PC-3 (cell line): ENCODE results near the gene MDFIC. TPM values are rescaled to one million over a fixed set of nuclear protein-coding genes. Genes with fewer than 3 reads are reported as not detected.

Experiments
- ATAC-seq: fragments of 200-7000 bp; cut with Tn5 transposase; 2 replicates; pipeline ENCODE4 v1.9.1; 2020; ENCODE audit warnings: mild to moderate bottlenecking, moderate library complexity
- BruUV-seq: library from RNA; stranded (reverse); fragments of 400-500 nt; replicated peaks from 2 replicates; lab custom pipeline; 2021; lab: Mats Ljungman, UMichigan
- CTCF ChIA-PET: fragments of 300-600 bp; sonication (Branson Sonifier 250); formaldehyde crosslinking; loops from one replicate; lab custom pipeline; 2022; ENCODE audit warnings: antibody characterized with exemption; lab: Charles Lee
- POLR2A ChIA-PET: fragments of 300-600 bp; sonication (Branson Sonifier 250); formaldehyde crosslinking; loops from one replicate; lab custom pipeline; 2022; ENCODE audit warnings: antibody characterized with exemption; ENCODE audit not compliant: unreplicated experiment; lab: Charles Lee
- DNase-seq: peaks from one replicate; pipeline ENCODE4 v3.0.0-alpha.2; 2015
- H2AFZ ChIP-seq: fragments of 300-600 bp; sonication (generic); 2 replicates; pipeline ENCODE4 v1.6.0; 2016; ENCODE audit warnings: antibody characterized with exemption, low read length
- H3F3A ChIP-seq: fragments of 300-600 bp; sonication (generic); one replicate; pipeline ENCODE4 v1.6.0; 2017; ENCODE audit warnings: antibody characterized with exemption, low read length, control low read depth, mild to moderate bottlenecking; ENCODE audit not compliant: unreplicated experiment
- H3K27ac ChIP-seq: fragments of 300-600 bp; sonication (generic); 2 replicates; pipeline ENCODE4 v1.5.1; 2016; ENCODE audit warnings: mild to moderate bottlenecking, low read length
- H3K27me3 ChIP-seq: fragments of 300-600 bp; sonication (generic); 2 replicates; pipeline ENCODE4 v1.6.1; 2016; ENCODE audit warnings: low read length, mixed read lengths
- H3K36me3 ChIP-seq: fragments of 300-600 bp; sonication (generic); 2 replicates; pipeline ENCODE4 v1.6.1; 2016; ENCODE audit warnings: low read depth, mixed run types, low read length, mixed read lengths
- H3K4me1 ChIP-seq: fragments of 300-600 bp; sonication (generic); 2 replicates; pipeline ENCODE4 v1.5.1; 2016; ENCODE audit warnings: low read length; ENCODE audit not compliant: insufficient read depth
- H3K4me2 ChIP-seq: fragments of 300-600 bp; sonication (generic); 2 replicates; pipeline ENCODE4 v1.6.0; 2016; ENCODE audit warnings: low read length
- H3K4me3 ChIP-seq: fragments of 300-600 bp; sonication (generic); 2 replicates; pipeline ENCODE4 v1.5.1; 2016; ENCODE audit warnings: mild to moderate bottlenecking, low read length, mixed read lengths
- H3K79me2 ChIP-seq: fragments of 300-600 bp; sonication (generic); 2 replicates; pipeline ENCODE4 v1.6.1; 2017; ENCODE audit warnings: low read length, mixed read lengths
- H3K9ac ChIP-seq: fragments of 300-600 bp; sonication (generic); 2 replicates; pipeline ENCODE4 v1.6.0; 2016; ENCODE audit warnings: mild to moderate bottlenecking, low read length
- H3K9me2 ChIP-seq: fragments of 300-600 bp; sonication (generic); replicated peaks from 2 replicates; pipeline ENCODE4 v1.6.1; 2016; ENCODE audit warnings: mixed run types, low read length, mixed read lengths
- H3K9me3 ChIP-seq: fragments of 300-600 bp; sonication (generic); 2 replicates; pipeline ENCODE4 v1.6.1; 2016; ENCODE audit warnings: low read length, mixed read lengths
- H4K20me1 ChIP-seq: fragments of 300-600 bp; sonication (generic); 2 replicates; pipeline ENCODE4 v1.6.1; 2016; ENCODE audit warnings: low read length, mixed read lengths
- EZH2 ChIP-seq: fragments of 300-600 bp; sonication (generic); IDR thresholded peaks from one replicate; pipeline ENCODE4 v1.6.1; 2017; ENCODE audit warnings: antibody characterized with exemption, mild to moderate bottlenecking, low read length; ENCODE audit not compliant: unreplicated experiment
- EZH2phosphoT487 ChIP-seq: fragments of 300-600 bp; sonication (generic); IDR thresholded peaks from 2 replicates; pipeline ENCODE4 v1.6.1; 2018; ENCODE audit warnings: mild to moderate bottlenecking, antibody characterized with exemption, low read length, borderline replicate concordance
- intact Hi-C: fragments of 100-400 bp; cut with micrococcal nuclease; formaldehyde crosslinking; loops from 2 replicates; pipeline ENCODE4 v1.9.0; 2023
- total RNA-seq: library from RNA; depleted of rRNA; stranded (reverse); fragments of >200 nt; gene quantifications from 2 replicates; pipeline ENCODE4 v1.2.3, GENCODE V29; 2014
- TF ChIP-seq, protein P1 (sequence below): fragments of 300-600 bp; sonication (generic); conservative IDR thresholded peaks from 2 replicates; pipeline ENCODE4 v1.5.1; 2017; ENCODE audit warnings: antibody characterized with exemption, low read depth, mild to moderate bottlenecking, low read length

MDFIC gene
- total RNA-seq, 1 experiment from 2014 or later, result 33.9 TPM

DNA sequence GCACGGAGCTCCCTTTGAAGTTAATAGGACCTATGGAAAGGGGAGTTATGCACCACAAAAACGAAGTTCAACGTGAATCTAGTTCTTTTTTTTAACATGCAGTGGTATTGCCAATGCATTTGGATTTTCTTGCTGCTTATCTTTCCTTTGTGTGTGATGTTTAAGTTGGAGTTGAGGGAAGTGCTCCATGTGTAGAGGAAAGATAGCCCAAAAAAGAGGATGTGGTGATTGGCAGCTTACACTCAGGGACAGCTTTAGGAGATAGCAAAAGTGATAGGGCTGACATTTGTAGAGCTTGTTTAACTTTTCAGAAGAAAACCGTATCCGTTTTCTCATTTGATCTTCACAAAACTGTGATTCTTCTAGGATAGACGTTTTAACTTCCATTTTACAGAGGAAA lies 101.3 kb downstream of the MDFIC start:
- no peak overlapping the region for H3K4me2 ChIP-seq
- no peaks in the 10 kb centered on the region for H3K9me3 ChIP-seq
- H3K27me3 ChIP-seq, result no peaks in the 10 kb centered on the region
- BruUV-seq, result no TSS peak
- H2AFZ ChIP-seq, result no peak overlapping the region
- H3K9ac ChIP-seq, result no peak overlapping the region
- no peak overlapping the region for H3K4me3 ChIP-seq
- ChIA-PET CTCF (no interaction called here), POLR2A (no interaction called here)
- no peak for DNase-seq
- H4K20me1 ChIP-seq, result no peaks in the 10 kb centered on the region
- no peaks in the 10 kb centered on the region for H3K36me3 ChIP-seq
- H3K27ac ChIP-seq, result no peak overlapping the region
- ATAC-seq, result no peak
- H3K9me2 ChIP-seq, result no peaks in the 10 kb centered on the region
- H3F3A ChIP-seq, result no peaks in the 10 kb centered on the region
- intact Hi-C loops, result no loop called here
- no peaks in the 10 kb centered on the region for H3K79me2 ChIP-seq
- no peaks in the 10 kb centered on the region for H3K4me1 ChIP-seq
- TF ChIP-seq EZH2phosphoT487 (no peak), EZH2 (no peak)
- TF ChIP-seq, protein P1, sequence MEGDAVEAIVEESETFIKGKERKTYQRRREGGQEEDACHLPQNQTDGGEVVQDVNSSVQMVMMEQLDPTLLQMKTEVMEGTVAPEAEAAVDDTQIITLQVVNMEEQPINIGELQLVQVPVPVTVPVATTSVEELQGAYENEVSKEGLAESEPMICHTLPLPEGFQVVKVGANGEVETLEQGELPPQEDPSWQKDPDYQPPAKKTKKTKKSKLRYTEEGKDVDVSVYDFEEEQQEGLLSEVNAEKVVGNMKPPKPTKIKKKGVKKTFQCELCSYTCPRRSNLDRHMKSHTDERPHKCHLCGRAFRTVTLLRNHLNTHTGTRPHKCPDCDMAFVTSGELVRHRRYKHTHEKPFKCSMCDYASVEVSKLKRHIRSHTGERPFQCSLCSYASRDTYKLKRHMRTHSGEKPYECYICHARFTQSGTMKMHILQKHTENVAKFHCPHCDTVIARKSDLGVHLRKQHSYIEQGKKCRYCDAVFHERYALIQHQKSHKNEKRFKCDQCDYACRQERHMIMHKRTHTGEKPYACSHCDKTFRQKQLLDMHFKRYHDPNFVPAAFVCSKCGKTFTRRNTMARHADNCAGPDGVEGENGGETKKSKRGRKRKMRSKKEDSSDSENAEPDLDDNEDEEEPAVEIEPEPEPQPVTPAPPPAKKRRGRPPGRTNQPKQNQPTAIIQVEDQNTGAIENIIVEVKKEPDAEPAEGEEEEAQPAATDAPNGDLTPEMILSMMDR, result no peak

DNA sequence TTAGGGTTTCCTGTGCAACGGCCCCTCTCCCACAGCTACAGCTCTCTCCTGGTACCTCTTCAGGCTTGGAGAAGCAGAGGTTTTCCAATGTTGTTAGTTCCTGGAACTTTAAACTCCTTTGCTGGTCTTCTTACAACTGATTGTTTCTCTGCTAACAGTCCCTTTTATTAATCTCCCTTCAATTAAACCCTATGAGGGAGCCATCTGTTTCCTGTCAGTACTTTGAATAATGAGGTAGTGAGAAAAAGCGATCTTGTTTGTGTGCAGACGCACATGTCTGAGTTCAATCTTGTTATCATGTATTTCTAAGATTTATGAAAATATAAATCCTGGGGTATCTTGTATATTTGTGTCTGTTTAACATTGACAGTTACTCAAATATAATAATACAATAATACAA lies 102.4 kb downstream of the MDFIC start:
- BruUV-seq, result no TSS peak
- no peak overlapping the region for H2AFZ ChIP-seq
- H3K36me3 ChIP-seq, result no peaks in the 10 kb centered on the region
- no peaks in the 10 kb centered on the region for H3K9me2 ChIP-seq
- no peaks in the 10 kb centered on the region for H3K4me1 ChIP-seq
- TF ChIP-seq EZH2phosphoT487, result no peak
- H3F3A ChIP-seq, result no peaks in the 10 kb centered on the region
- H3K9ac ChIP-seq, result no peak overlapping the region
- ATAC-seq, result no peak
- POLR2A ChIA-PET, result no interaction called here
- H3K27ac ChIP-seq, result no peak overlapping the region
- H3K27me3 ChIP-seq, result no peaks in the 10 kb centered on the region
- intact Hi-C loops, result no loop called here
- DNase-seq, result no peak
- H4K20me1 ChIP-seq, result no peaks in the 10 kb centered on the region
- H3K79me2 ChIP-seq, result no peaks in the 10 kb centered on the region
- H3K4me2 ChIP-seq, result no peak overlapping the region
- no peaks in the 10 kb centered on the region for H3K9me3 ChIP-seq
- H3K4me3 ChIP-seq, result no peak overlapping the region
- CTCF ChIA-PET, result no interaction called here

DNA sequence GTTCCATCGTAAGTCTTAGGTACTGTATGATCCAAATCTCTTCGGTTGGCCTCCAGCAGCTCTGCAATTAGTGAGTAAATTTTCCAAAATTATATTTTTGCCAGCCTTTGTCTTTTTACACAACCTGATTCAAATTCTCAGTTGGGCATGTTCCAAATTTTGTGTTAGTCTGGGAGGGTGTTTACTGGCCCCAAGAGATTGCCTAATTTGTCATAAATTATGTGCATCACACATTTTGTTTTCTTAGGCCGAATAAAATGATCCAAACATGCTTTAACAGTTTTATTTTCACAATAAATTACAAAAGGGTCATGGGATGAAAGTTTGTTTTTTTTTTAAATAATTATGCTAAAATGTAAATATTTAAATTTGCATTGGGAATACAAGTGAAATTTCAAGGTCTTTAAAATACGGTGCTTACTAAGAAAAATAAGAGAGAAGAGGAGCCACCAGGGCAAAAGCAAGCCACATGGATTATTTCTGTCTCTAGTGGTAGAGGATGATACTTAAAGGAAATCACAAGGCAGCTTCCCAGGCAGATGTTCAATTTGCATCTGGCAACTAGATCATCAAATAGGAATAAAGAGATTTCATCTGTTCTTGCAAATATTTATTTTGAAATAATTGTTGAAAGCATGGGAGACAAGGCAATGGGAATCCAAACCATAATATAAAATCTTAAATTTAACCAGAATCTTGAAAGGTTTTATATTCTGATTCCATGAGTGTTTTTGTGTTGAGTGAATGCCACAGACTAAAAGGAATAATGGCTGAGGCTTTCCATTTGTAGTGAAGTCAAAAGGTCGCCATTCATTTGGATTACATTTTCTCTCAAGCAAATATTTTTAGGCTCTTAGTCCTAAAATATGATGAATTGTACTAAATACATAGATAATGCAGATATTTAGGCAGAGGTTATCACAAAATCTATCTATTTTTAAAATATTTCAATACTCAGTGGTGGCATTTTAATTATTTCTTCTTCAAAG lies 111.1 kb downstream of the MDFIC start:
- POLR2A ChIA-PET, result no interaction called here
- CTCF ChIA-PET, result no interaction called here
- no TSS peak for BruUV-seq
- DNase-seq (no peak), ATAC-seq (no peak)
- TF ChIP-seq, protein P1, result no peak
- TF ChIP-seq EZH2phosphoT487 (no peak), EZH2 (no peak)
- H3K27ac ChIP-seq, result no peak overlapping the region
- H3K27me3 ChIP-seq, result no peaks in the 10 kb centered on the region
- no peak overlapping the region for H3K4me2 ChIP-seq
- no peak overlapping the region for H2AFZ ChIP-seq
- intact Hi-C loops, result no loop called here
- H3F3A ChIP-seq, result no peaks in the 10 kb centered on the region
- H3K36me3 ChIP-seq, result no peaks in the 10 kb centered on the region
- H3K4me3 ChIP-seq, result no peak overlapping the region
- H3K79me2 ChIP-seq, result no peaks in the 10 kb centered on the region
- H3K9me3 ChIP-seq, result no peaks in the 10 kb centered on the region
- H3K4me1 ChIP-seq, result no peaks in the 10 kb centered on the region
- no peaks in the 10 kb centered on the region for H3K9me2 ChIP-seq
- no peak overlapping the region for H3K9ac ChIP-seq
- H4K20me1 ChIP-seq, result no peaks in the 10 kb centered on the region
